Right atrium auricular region (tissue), 2 donors: ENCODE results near the gene PCNX1. TPM values are rescaled to one million over a fixed set of nuclear protein-coding genes. Genes with fewer than 3 reads are reported as not detected.

Experiments
- DNase-seq: peaks from one replicate; pipeline ENCODE4 v3.0.0-alpha.2; 2019; ENCODE audit warnings: low spot score
- H3K27ac ChIP-seq, 2 donors: fragments of 200-600 bp; sonication (generic); 1 replicate in 1 of 2; 2 replicates in 1 of 2; pipeline ENCODE4 v1.5.1; 2016 to 2019
- H3K27me3 ChIP-seq, 2 donors: fragments of 200-600 bp; sonication (generic); one replicate each; pipeline versions ENCODE4 v1.5.1 to v1.6.0; 2017 to 2019
- H3K36me3 ChIP-seq: fragments of 200-600 bp; sonication (generic); one replicate; pipeline ENCODE4 v1.5.1; 2016
- H3K4me1 ChIP-seq, 2 donors: fragments of 200-600 bp; sonication (generic); one replicate each; pipeline versions ENCODE4 v1.5.1 to v1.6.0; 2017 to 2019
- H3K4me3 ChIP-seq, 2 donors: fragments of 200-600 bp; sonication (generic); 1 replicate in 1 of 2; 2 replicates in 1 of 2; pipeline ENCODE4 v1.5.1; 2017 to 2019; ENCODE audit warnings: mild to moderate bottlenecking in 1 of 2, moderate library complexity in 1 of 2
- H3K9me3 ChIP-seq, 2 donors: fragments of 200-600 bp; sonication (generic); one replicate each; pipeline ENCODE4 v1.5.1; 2019
- total RNA-seq, 2 donors: library from RNA; depleted of rRNA; stranded (reverse); fragments of >200 nt; gene quantifications; one replicate each; pipeline ENCODE4 v1.1.0, GENCODE V29; 2016
- TF ChIP-seq, protein P1 (sequence below), 2 donors: fragments of 200-600 bp; sonication (generic); IDR thresholded peaks; one replicate each; pipeline ENCODE4 v1.5.1; 2019; ENCODE audit warnings: antibody characterized with exemption in 2 of 2

Gene PCNX1
- total RNA-seq, 2 donors from 2014 or later = 36.4 to 39.2 TPM

DNA sequence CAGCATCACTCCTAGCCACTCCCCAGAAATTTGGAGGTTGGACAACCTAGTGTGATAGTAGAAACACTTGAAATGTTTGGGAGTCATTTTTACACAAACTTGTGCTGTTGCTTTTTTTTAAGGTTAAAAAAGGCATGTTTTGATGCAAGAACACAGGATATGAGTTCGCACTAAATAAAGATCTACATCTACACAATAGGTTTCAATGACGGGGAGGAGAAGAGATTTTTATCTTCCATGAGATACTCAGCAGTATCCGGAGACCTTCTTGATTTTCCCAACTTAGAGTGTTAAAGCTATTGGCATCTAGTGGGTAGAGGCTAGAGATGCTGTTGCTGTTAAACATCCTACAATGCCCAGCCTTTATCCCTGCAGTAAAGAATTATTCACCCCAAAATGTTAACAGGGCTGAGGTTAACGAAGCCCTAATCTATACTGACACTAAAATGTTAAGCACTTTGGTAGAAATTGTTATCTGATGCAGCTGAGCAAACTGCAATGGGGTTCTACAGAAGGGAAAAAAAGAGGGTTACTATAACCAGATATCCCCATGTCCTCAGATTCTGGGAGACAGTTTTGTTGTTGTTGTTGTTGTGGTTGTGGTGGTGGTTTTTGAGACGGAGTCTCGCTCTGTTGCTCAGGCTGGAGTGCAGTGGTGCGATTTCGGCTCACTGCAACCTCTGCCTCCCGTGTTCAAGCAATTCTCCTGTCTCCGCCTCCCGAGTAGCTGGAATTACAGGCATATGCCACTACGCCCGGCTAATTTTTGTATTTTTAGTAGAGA lies 14.0 kb upstream of the PCNX1 start:
- TF ChIP-seq, protein P1, sequence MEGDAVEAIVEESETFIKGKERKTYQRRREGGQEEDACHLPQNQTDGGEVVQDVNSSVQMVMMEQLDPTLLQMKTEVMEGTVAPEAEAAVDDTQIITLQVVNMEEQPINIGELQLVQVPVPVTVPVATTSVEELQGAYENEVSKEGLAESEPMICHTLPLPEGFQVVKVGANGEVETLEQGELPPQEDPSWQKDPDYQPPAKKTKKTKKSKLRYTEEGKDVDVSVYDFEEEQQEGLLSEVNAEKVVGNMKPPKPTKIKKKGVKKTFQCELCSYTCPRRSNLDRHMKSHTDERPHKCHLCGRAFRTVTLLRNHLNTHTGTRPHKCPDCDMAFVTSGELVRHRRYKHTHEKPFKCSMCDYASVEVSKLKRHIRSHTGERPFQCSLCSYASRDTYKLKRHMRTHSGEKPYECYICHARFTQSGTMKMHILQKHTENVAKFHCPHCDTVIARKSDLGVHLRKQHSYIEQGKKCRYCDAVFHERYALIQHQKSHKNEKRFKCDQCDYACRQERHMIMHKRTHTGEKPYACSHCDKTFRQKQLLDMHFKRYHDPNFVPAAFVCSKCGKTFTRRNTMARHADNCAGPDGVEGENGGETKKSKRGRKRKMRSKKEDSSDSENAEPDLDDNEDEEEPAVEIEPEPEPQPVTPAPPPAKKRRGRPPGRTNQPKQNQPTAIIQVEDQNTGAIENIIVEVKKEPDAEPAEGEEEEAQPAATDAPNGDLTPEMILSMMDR (IDR thresholded peaks at IDR 0.05) = no peak
- Histone ChIP-seq H3K27ac (no peak overlapping the region), H3K27me3 (no peaks in the 10 kb centered on the region), H3K4me1 (no peaks in the 10 kb centered on the region), H3K9me3 (no peaks in the 10 kb centered on the region), H3K36me3 (no peaks in the 10 kb centered on the region), H3K4me3 (no peak overlapping the region)
- no peak for DNase-seq

DNA sequence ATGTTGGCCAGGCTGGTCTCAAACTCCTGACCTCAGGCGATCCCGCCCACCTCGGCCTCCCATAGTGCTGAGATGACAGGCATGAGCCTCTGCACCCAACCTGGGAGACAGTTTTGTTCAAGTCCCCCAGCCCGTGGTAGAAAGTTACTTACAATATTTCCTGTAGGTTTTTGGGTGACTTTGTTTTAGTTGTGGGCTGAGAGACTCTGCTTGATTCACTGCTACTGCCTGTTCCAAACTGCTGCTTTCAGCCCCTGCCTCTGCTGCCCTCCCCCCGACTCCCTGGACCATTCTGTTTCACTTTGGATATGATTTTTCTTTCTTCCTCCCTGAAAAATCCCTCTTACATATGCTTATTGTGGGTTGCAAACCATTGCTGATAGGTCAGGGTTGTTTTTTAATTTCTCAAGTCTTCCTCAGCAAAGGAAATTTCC lies 13.4 kb upstream of the PCNX1 start:
- no peaks in the 10 kb centered on the region for H3K36me3 ChIP-seq
- H3K27ac ChIP-seq = no peak overlapping the region
- TF ChIP-seq, protein P1 (IDR thresholded peaks at IDR 0.05) = no peak
- H3K9me3 ChIP-seq = no peaks in the 10 kb centered on the region
- no peak overlapping the region for H3K4me3 ChIP-seq
- DNase-seq = no peak
- H3K27me3 ChIP-seq = no peaks in the 10 kb centered on the region
- H3K4me1 ChIP-seq = no peaks in the 10 kb centered on the region

DNA sequence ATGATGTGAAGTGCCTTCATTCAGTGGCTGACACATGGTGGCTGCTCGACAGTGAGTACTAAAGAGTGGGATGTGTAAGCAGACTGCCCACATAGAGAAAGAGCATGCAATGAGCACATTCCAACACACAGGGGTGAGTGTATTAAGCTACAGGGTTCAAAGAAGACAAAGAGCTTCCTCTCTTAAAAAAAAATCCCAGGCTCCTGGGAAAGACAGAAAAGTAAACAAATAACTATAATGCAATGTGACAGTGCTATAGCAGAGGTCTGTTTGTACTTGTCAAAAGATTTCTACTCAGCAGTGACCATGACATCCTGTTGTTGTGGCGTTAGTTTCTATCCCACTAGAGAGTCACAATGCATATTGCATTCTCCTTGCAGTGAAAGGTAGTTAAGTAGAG lies 12.4 kb upstream of the PCNX1 start:
- no peak for DNase-seq
- no peak overlapping the region for H3K27ac ChIP-seq
- no peaks in the 10 kb centered on the region for H3K9me3 ChIP-seq
- no peaks in the 10 kb centered on the region for H3K4me1 ChIP-seq
- no peaks in the 10 kb centered on the region for H3K27me3 ChIP-seq
- TF ChIP-seq, protein P1 (IDR thresholded peaks at IDR 0.05) = no peak
- no peaks in the 10 kb centered on the region for H3K36me3 ChIP-seq
- H3K4me3 ChIP-seq = no peak overlapping the region

DNA sequence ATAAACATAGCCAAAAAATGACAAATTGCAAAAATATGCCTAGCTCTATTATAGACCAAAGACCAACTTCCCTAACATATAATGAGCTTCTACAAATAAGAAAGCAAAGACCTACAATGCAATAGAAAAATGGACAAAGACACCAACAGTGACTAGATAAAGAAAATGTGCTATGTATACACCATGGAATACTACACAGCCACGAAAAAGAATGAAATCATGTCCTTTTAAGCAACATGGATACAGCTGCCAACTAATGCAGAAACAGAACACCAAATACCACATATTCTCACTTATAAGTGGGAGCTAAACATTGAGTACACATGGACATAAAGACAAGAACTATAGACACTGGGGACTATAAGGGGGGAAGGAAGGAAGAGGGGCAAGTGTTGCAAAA lies 10.9 kb upstream of the PCNX1 start:
- DNase-seq = no peak
- no peak overlapping the region for H3K27ac ChIP-seq
- no peaks in the 10 kb centered on the region for H3K27me3 ChIP-seq
- no peaks in the 10 kb centered on the region for H3K36me3 ChIP-seq
- TF ChIP-seq, protein P1 (IDR thresholded peaks at IDR 0.05) = no peak
- no peaks in the 10 kb centered on the region for H3K9me3 ChIP-seq
- H3K4me1 ChIP-seq = no peaks in the 10 kb centered on the region
- H3K4me3 ChIP-seq = no peak overlapping the region

DNA sequence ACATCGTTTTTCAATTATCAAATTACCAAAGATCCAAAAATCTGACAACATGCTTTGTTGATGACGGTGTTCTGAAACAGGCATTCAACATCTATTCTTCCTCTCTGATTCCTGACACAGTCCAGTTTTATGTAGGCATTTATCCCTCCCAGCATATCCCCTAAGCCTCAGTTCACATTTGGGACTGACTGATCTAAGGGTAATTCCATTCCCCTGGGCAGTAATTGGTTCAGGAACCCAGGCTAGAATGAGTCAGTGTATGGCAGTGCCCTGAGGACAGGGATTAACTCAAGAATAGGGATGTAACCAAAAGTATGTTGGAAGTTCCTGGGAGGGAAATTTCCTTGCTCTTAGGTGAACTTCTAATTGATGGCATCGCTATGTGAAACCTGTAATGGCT lies 10.3 kb upstream of the PCNX1 start:
- no peak overlapping the region for H3K4me3 ChIP-seq
- H3K4me1 ChIP-seq = no peaks in the 10 kb centered on the region
- H3K9me3 ChIP-seq = no peaks in the 10 kb centered on the region
- no peaks in the 10 kb centered on the region for H3K36me3 ChIP-seq
- H3K27ac ChIP-seq = no peak overlapping the region
- H3K27me3 ChIP-seq = no peaks in the 10 kb centered on the region
- no peak for DNase-seq
- TF ChIP-seq, protein P1 (IDR thresholded peaks at IDR 0.05) = no peak

DNA sequence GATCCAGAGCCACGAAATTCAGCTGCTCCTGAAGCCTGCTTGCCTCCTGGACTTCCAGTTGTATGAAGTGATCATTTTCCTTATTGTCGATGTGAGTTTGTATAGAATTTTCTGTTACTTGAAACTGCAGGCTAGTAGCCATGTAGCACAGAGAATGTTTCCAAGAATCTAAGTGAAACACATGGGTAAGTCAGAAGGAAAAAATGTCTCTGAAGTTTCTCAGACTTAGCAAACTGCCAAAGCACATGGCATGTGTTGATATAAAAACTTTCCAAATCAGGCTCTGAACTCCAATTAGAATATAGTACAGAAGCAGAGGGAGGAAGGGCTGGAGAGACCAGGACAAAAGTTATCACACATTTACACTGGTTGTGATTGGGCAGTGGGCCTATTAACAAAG lies 9.8 kb upstream of the PCNX1 start:
- Histone ChIP-seq H3K9me3 (no peaks in the 10 kb centered on the region), H3K4me1 (no peaks in the 10 kb centered on the region), H3K27ac (no peak overlapping the region), H3K36me3 (no peaks in the 10 kb centered on the region), H3K4me3 (no peak overlapping the region), H3K27me3 (no peaks in the 10 kb centered on the region)
- no peak for DNase-seq
- TF ChIP-seq, protein P1 (IDR thresholded peaks at IDR 0.05) = no peak
